ENCODE results near the gene TEKT3. TPM values are rescaled to one million over a fixed set of nuclear protein-coding genes. Genes with fewer than 3 reads are reported as not detected.

TEKT3 gene
- total RNA-seq, 1 donor from 2014 or later: 3.8 TPM

DNA sequence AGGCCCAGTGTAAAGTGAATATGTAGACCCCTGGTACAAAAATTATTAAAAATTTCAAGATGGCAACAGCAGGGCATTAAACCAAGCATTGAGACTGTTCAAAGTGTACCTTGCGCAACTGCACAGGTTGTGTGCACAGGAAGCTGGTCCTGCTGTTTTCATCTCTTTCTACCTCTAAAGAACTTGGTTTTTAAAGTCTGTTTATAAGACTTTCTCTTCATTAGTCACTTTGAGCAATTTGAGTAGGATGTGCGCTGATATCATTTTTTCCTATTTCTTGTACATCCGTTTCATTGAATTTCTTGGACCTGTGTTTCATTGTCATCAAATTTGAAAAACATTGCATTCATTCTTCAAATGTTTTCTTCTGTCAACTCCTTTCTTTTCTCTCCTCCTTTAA lies 59.5 kb downstream of the TEKT3 start:
- H3K27me3 Mint-ChIP-seq (ENCODE audit: low read depth): no peaks in the 10 kb centered on the region
- no peaks in the 10 kb centered on the region for H3K9me3 Mint-ChIP-seq
- no peak overlapping the region for H3K27ac Mint-ChIP-seq
- TF ChIP-seq, protein P1, sequence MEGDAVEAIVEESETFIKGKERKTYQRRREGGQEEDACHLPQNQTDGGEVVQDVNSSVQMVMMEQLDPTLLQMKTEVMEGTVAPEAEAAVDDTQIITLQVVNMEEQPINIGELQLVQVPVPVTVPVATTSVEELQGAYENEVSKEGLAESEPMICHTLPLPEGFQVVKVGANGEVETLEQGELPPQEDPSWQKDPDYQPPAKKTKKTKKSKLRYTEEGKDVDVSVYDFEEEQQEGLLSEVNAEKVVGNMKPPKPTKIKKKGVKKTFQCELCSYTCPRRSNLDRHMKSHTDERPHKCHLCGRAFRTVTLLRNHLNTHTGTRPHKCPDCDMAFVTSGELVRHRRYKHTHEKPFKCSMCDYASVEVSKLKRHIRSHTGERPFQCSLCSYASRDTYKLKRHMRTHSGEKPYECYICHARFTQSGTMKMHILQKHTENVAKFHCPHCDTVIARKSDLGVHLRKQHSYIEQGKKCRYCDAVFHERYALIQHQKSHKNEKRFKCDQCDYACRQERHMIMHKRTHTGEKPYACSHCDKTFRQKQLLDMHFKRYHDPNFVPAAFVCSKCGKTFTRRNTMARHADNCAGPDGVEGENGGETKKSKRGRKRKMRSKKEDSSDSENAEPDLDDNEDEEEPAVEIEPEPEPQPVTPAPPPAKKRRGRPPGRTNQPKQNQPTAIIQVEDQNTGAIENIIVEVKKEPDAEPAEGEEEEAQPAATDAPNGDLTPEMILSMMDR (IDR thresholded peaks at IDR 0.05; ENCODE audit: unreplicated experiment): no peak
- peaks cover 5% of the 10 kb centered on the region for H3K4me1 Mint-ChIP-seq
- H3K4me3 Mint-ChIP-seq: no peak overlapping the region
- H3K36me3 Mint-ChIP-seq: no peaks in the 10 kb centered on the region
- DNase-seq (ENCODE audit: low spot score in 2 of 2, unreplicated experiment in 2 of 2): no peak

- no peak overlapping the region for H3K27ac Mint-ChIP-seq
- H3K36me3 Mint-ChIP-seq: no peaks in the 10 kb centered on the region
- H3K9me3 Mint-ChIP-seq: peaks cover 9% of the 10 kb centered on the region
- peaks cover 5% of the 10 kb centered on the region for H3K4me1 Mint-ChIP-seq
- TF ChIP-seq, protein P1 (IDR thresholded peaks at IDR 0.05; ENCODE audit: unreplicated experiment): no peak
- no peak for DNase-seq (ENCODE audit: low spot score in 2 of 2, unreplicated experiment in 2 of 2)
- H3K4me3 Mint-ChIP-seq: no peak overlapping the region
- H3K27me3 Mint-ChIP-seq (ENCODE audit: low read depth): no peaks in the 10 kb centered on the region
These were observed 62.4 kb downstream of the TEKT3 start for GRCh38 chr17:15278924-15279477.

GRCh38 chr17:15278380-15278779 lies 63.0 kb downstream of the TEKT3 start:
- no peak overlapping the region for H3K27ac Mint-ChIP-seq
- no peak for DNase-seq (ENCODE audit: low spot score in 2 of 2, unreplicated experiment in 2 of 2)
- H3K4me1 Mint-ChIP-seq: peaks cover 5% of the 10 kb centered on the region
- H3K9me3 Mint-ChIP-seq: peaks cover 15% of the 10 kb centered on the region
- no peaks in the 10 kb centered on the region for H3K27me3 Mint-ChIP-seq (ENCODE audit: low read depth)
- no peak overlapping the region for H3K4me3 Mint-ChIP-seq
- TF ChIP-seq, protein P1 (IDR thresholded peaks at IDR 0.05; ENCODE audit: unreplicated experiment): no peak
- no peaks in the 10 kb centered on the region for H3K36me3 Mint-ChIP-seq

- TF ChIP-seq, protein P1 (IDR thresholded peaks at IDR 0.05; ENCODE audit: unreplicated experiment): no peak
- peaks cover 4% of the 10 kb centered on the region for H3K27me3 Mint-ChIP-seq (ENCODE audit: low read depth)
- peak in 1 of 2 experiments; percentile 6 for DNase-seq (ENCODE audit: low spot score in 2 of 2, unreplicated experiment in 2 of 2)
- H3K9me3 Mint-ChIP-seq: peaks cover 15% of the 10 kb centered on the region
- no peak overlapping the region for H3K27ac Mint-ChIP-seq
- H3K36me3 Mint-ChIP-seq: no peaks in the 10 kb centered on the region
- H3K4me3 Mint-ChIP-seq: no peak overlapping the region
- H3K4me1 Mint-ChIP-seq: peaks cover 13% of the 10 kb centered on the region
These were observed 67.4 kb downstream of the TEKT3 start for GRCh38 chr17:15274017-15274416.

DNA sequence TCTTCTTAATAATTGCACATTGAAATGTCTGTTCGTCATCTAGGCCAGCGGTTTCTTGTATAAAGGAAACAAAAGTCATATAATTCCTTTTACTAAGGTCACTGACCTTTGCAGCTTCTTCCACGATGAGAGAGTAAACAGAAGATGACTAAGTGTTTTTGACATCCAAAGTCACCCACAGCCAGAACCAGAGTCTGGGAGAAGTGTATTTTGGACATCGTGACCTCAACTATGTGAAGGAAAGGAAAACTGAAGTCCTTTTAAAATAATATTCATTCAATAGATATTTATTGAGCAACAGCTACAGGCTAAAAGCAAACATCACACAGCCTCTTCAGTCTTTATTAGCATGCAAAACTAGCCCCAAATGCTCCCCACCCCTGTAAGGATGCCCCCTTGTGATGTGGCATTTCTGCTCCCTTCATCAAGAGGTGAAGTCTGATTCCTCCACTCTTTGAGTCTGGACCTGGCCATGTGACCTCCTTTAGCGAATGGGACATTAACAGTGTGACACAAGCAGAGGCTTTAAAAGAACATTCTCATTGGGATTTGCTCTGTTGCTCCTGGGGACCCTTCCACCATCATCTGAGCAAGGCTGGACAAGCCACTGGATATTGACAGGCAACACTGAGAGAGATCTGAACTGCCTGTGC lies 68.1 kb downstream of the TEKT3 start:
- no peak overlapping the region for H3K27ac Mint-ChIP-seq
- H3K4me3 Mint-ChIP-seq: no peak overlapping the region
- H3K9me3 Mint-ChIP-seq: peaks cover 15% of the 10 kb centered on the region
- no peak for DNase-seq (ENCODE audit: low spot score in 2 of 2, unreplicated experiment in 2 of 2)
- peaks cover 11% of the 10 kb centered on the region for H3K4me1 Mint-ChIP-seq
- peaks cover 10% of the 10 kb centered on the region for H3K27me3 Mint-ChIP-seq (ENCODE audit: low read depth)
- H3K36me3 Mint-ChIP-seq: no peaks in the 10 kb centered on the region
- TF ChIP-seq, protein P1 (IDR thresholded peaks at IDR 0.05; ENCODE audit: unreplicated experiment): no peak
